ENCODE measurements around the gene EEFSEC. TPM values are rescaled to one million over a fixed set of nuclear protein-coding genes. Genes with fewer than 3 reads are reported as not detected.

The EEFSEC gene
- total RNA-seq, 1 experiment from 2014 or later = 15.4 TPM

DNA sequence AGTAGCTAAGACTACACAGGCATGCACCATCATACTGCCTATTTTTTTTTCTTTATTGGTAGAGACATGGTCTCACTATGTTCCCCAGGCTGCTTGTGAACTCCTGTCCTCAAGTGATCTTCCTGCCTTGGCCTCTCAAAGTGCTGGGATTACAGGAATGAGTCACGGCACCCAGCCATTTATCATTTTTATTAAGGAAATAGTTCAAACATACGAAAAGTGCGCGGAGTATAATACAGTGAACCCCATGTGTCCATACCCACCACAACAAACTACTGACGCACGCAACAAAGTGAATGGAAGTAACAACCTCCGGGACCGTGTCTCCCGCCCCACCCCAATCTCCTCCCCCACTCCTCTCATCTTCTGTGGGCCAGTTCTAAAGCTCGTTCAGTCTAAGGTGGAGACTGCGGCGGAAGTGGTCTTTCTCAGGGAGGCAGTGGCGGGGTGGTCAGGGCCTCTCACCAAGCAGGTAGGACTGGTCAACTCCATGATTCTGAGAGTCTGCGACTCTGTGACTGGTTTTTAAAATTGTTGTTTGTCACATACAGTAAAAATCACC lies 271.3 kb downstream of the EEFSEC start:
- ChIA-PET POLR2A (no interaction called here), CTCF (interaction anchor here (0.6 to 1.9 kb wide), 3 partner anchors 55 to 65 kb away, joined by 4 to 7 read pairs (median 4); no protein-coding TSS in a partner anchor)
- Histone ChIP-seq H3K4me3 (ENCODE audit: low read depth in 2 of 2, low read length in 2 of 2) (no peak overlapping the region), H3K36me3 (ENCODE audit: control insufficient read depth, insufficient read depth, low read length) (no peaks in the 10 kb centered on the region), H3K27me3 (ENCODE audit: control insufficient read depth, insufficient read depth, low read length) (no peaks in the 10 kb centered on the region), H3K27ac (ENCODE audit: low read length) (peak overlapping the region; percentile 65; the same call in 1 of the 2 replicates), H3K9me3 (ENCODE audit: control insufficient read depth, insufficient read depth, low read depth, low read length) (no peaks in the 10 kb centered on the region), H3K4me1 (ENCODE audit: control insufficient read depth, insufficient read depth, low read length) (peaks cover 47% of the 10 kb centered on the region)
- no peak for DNase-seq (ENCODE audit: low read depth, low spot score)
- no peak for TF ChIP-seq SIN3A (IDR thresholded peaks at IDR 0.05; ENCODE audit: borderline replicate concordance, insufficient read depth, low read depth, low read length)
- TF ChIP-seq TCF7L2 (IDR thresholded peaks at IDR 0.05; ENCODE audit: low read depth, low read length) = no peak
- ATAC-seq = no peak
- in situ Hi-C loops (cut with HindIII; ENCODE audit: low pct_unique_long_range_greater_than_20kb, low sequenced_read_pairs) = no loop called here
- intact Hi-C loops (cut with micrococcal nuclease; ENCODE audit: unreplicated experiment) = no loop called here
- BruUV-seq (replicated peaks) = no TSS peak

DNA sequence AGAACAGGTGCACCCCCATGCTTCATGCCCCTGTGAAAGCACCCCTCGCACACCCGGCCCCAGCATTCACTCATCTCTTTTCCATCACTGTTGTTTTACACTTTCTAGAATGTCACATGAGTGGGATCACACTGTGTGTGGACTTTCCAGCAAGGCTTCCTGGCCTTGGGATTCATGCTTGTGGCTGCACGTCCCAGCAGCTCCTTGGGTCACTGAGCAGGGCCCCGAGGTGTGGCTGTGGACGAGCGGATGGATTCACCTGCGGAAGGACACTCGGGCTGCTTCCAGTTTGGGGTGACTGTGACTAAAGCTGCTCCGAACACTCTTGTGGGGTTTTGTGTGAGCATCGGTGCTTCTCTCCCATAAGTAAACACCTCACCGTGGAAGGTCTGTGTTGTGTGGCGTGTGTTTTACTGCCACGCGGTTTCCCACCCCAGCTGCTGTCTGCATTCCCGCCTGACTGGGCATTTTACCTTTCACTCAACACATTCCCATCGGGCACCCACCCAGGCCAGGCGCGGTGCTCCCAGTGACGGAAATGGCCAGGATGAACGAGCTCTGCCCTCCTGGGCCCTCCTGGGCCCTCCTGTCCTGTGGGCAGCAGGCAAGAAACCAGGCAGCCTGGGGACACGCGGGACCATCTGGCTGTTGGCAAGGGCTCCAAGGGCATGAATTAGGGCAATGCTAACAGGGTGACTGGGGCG lies 272.0 kb downstream of the EEFSEC start:
- H3K27ac ChIP-seq (ENCODE audit: low read length) = peak overlapping the region; percentile 65; the same call in 1 of the 2 replicates
- no peak for TF ChIP-seq SIN3A (IDR thresholded peaks at IDR 0.05; ENCODE audit: borderline replicate concordance, insufficient read depth, low read depth, low read length)
- TF ChIP-seq POLR2AphosphoS5 (IDR thresholded peaks at IDR 0.05; ENCODE audit: low read depth, low read length) = no peak
- TF ChIP-seq, protein P1, sequence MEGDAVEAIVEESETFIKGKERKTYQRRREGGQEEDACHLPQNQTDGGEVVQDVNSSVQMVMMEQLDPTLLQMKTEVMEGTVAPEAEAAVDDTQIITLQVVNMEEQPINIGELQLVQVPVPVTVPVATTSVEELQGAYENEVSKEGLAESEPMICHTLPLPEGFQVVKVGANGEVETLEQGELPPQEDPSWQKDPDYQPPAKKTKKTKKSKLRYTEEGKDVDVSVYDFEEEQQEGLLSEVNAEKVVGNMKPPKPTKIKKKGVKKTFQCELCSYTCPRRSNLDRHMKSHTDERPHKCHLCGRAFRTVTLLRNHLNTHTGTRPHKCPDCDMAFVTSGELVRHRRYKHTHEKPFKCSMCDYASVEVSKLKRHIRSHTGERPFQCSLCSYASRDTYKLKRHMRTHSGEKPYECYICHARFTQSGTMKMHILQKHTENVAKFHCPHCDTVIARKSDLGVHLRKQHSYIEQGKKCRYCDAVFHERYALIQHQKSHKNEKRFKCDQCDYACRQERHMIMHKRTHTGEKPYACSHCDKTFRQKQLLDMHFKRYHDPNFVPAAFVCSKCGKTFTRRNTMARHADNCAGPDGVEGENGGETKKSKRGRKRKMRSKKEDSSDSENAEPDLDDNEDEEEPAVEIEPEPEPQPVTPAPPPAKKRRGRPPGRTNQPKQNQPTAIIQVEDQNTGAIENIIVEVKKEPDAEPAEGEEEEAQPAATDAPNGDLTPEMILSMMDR (IDR thresholded peaks at IDR 0.05) = no peak
- TF ChIP-seq, protein P2, sequence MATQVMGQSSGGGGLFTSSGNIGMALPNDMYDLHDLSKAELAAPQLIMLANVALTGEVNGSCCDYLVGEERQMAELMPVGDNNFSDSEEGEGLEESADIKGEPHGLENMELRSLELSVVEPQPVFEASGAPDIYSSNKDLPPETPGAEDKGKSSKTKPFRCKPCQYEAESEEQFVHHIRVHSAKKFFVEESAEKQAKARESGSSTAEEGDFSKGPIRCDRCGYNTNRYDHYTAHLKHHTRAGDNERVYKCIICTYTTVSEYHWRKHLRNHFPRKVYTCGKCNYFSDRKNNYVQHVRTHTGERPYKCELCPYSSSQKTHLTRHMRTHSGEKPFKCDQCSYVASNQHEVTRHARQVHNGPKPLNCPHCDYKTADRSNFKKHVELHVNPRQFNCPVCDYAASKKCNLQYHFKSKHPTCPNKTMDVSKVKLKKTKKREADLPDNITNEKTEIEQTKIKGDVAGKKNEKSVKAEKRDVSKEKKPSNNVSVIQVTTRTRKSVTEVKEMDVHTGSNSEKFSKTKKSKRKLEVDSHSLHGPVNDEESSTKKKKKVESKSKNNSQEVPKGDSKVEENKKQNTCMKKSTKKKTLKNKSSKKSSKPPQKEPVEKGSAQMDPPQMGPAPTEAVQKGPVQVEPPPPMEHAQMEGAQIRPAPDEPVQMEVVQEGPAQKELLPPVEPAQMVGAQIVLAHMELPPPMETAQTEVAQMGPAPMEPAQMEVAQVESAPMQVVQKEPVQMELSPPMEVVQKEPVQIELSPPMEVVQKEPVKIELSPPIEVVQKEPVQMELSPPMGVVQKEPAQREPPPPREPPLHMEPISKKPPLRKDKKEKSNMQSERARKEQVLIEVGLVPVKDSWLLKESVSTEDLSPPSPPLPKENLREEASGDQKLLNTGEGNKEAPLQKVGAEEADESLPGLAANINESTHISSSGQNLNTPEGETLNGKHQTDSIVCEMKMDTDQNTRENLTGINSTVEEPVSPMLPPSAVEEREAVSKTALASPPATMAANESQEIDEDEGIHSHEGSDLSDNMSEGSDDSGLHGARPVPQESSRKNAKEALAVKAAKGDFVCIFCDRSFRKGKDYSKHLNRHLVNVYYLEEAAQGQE (IDR thresholded peaks at IDR 0.05; ENCODE audit: insufficient read depth in 1 of 2, low read depth in 2 of 2, low read length in 1 of 2) = no peak
- no peak for TF ChIP-seq TCF7L2 (IDR thresholded peaks at IDR 0.05; ENCODE audit: low read depth, low read length)
- no peak overlapping the region for H3K4me3 ChIP-seq (ENCODE audit: low read depth in 2 of 2, low read length in 2 of 2)
- BruUV-seq (replicated peaks) = no TSS peak
- H3K36me3 ChIP-seq (ENCODE audit: control insufficient read depth, insufficient read depth, low read length) = no peaks in the 10 kb centered on the region
- ChIA-PET POLR2A (no interaction called here), CTCF (interaction anchor here (0.6 to 1.9 kb wide), 4 partner anchors 56 to 74 kb away, joined by 4 to 7 read pairs (median 4); no protein-coding TSS in a partner anchor)
- no peaks in the 10 kb centered on the region for H3K27me3 ChIP-seq (ENCODE audit: control insufficient read depth, insufficient read depth, low read length)
- no peaks in the 10 kb centered on the region for H3K9me3 ChIP-seq (ENCODE audit: control insufficient read depth, insufficient read depth, low read depth, low read length)
- DNase-seq (ENCODE audit: low read depth, low spot score) (no peak), ATAC-seq (no peak)
- intact Hi-C loops (cut with micrococcal nuclease; ENCODE audit: unreplicated experiment) (no loop called here), in situ Hi-C loops (cut with HindIII; ENCODE audit: low pct_unique_long_range_greater_than_20kb, low sequenced_read_pairs) (no loop called here)
- H3K4me1 ChIP-seq (ENCODE audit: control insufficient read depth, insufficient read depth, low read length) = peaks cover 47% of the 10 kb centered on the region

DNA sequence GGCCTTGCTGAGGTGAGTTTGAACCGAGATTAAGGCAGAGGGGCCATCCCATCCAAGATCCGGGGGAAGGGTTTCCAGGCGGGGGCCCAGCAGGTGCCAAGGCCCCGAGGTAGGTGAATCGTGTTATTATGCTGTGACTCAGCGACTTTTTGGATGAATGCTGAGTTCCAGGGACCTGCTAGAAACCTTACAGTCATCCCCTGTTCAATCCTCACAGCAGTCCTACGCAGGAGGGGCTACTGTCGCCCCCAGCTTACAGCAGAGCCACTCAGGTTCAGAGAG lies 272.5 kb downstream of the EEFSEC start:
- TF ChIP-seq POLR2AphosphoS5 (IDR thresholded peaks at IDR 0.05; ENCODE audit: low read depth, low read length) (no peak), SIN3A (IDR thresholded peaks at IDR 0.05; ENCODE audit: borderline replicate concordance, insufficient read depth, low read depth, low read length) (no peak), TCF7L2 (IDR thresholded peaks at IDR 0.05; ENCODE audit: low read depth, low read length) (no peak)
- TF ChIP-seq, protein P2 (IDR thresholded peaks at IDR 0.05; ENCODE audit: insufficient read depth in 1 of 2, low read depth in 2 of 2, low read length in 1 of 2) = no peak
- TF ChIP-seq, protein P1 (IDR thresholded peaks at IDR 0.05) = no peak
- peaks cover 43% of the 10 kb centered on the region for H3K4me1 ChIP-seq (ENCODE audit: control insufficient read depth, insufficient read depth, low read length)
- no peaks in the 10 kb centered on the region for H3K27me3 ChIP-seq (ENCODE audit: control insufficient read depth, insufficient read depth, low read length)
- intact Hi-C loops (cut with micrococcal nuclease; ENCODE audit: unreplicated experiment) (loop anchor here (2.0 kb wide), 2 partner anchors 77 to 159 kb away; no protein-coding TSS in a partner anchor), in situ Hi-C loops (cut with HindIII; ENCODE audit: low pct_unique_long_range_greater_than_20kb, low sequenced_read_pairs) (no loop called here)
- CTCF ChIA-PET = interaction anchor here (1.3 to 1.9 kb wide), 2 partner anchors 64 to 73 kb away, joined by 5 to 7 read pairs; no protein-coding TSS in a partner anchor
- H3K36me3 ChIP-seq (ENCODE audit: control insufficient read depth, insufficient read depth, low read length) = no peaks in the 10 kb centered on the region
- no TSS peak for BruUV-seq (replicated peaks)
- peak overlapping the region; percentile 65; the same call in 1 of the 2 replicates for H3K27ac ChIP-seq (ENCODE audit: low read length)
- H3K9me3 ChIP-seq (ENCODE audit: control insufficient read depth, insufficient read depth, low read depth, low read length) = no peaks in the 10 kb centered on the region
- H3K4me3 ChIP-seq (ENCODE audit: low read depth in 2 of 2, low read length in 2 of 2) = no peak overlapping the region
- POLR2A ChIA-PET = no interaction called here
- no peak for ATAC-seq
- no peak for DNase-seq (ENCODE audit: low read depth, low spot score)

All from Panc1 (cell line).